HG03575 (cell line): Measurements from ENCODE around the gene LACTB.
"Not testable (repeated sequence)": the region's sequence is repeated elsewhere in the genome, so short reads cannot be mapped to it uniquely, and the experiment has no call there.

ENCODE experiments used
- ATAC-seq: cut with Tn5 transposase; IDR thresholded peaks from one replicate; pipeline ENCODE4 v1.9.1; 2021; ENCODE audit not compliant: unreplicated experiment, insufficient number of reproducible peaks, low FRiP score; ENCODE audit errors: extremely low read depth

The LACTB gene

DNA sequence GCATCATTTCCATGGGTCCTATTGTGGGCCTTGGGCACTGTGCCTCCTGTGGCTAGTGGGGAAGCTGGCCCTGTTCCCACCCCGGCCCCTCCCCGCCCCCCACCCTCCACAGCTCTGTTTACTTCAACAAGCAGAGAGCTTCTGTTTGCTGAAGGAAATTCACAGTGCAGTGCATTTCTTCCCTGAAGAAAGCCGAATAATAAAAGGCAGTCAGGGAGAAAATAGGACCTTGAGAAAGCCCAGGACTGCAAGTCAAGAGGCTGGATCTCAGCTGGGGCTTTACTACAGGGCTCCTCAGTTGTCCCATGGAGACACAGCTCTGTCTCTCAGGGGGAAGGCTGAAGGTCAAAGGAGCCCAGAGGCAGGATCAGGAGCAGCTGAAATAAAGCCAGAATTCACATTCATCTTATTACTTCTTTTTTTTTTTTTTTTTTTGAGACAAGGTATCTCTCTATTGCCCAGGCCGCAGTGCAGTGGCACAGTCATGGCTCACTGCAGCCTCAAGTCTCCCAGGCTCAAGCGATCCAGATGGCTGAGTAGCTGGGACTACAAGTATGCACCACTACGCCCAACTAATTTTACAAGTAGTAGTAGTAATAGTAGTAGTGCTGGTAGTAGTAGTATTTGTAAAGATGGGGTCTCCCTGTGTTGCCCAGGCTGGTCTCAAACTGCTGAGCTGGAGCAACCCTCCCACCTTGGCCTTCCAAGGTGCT, 33.0 kb upstream of the LACTB start:
- no peak for ATAC-seq

DNA sequence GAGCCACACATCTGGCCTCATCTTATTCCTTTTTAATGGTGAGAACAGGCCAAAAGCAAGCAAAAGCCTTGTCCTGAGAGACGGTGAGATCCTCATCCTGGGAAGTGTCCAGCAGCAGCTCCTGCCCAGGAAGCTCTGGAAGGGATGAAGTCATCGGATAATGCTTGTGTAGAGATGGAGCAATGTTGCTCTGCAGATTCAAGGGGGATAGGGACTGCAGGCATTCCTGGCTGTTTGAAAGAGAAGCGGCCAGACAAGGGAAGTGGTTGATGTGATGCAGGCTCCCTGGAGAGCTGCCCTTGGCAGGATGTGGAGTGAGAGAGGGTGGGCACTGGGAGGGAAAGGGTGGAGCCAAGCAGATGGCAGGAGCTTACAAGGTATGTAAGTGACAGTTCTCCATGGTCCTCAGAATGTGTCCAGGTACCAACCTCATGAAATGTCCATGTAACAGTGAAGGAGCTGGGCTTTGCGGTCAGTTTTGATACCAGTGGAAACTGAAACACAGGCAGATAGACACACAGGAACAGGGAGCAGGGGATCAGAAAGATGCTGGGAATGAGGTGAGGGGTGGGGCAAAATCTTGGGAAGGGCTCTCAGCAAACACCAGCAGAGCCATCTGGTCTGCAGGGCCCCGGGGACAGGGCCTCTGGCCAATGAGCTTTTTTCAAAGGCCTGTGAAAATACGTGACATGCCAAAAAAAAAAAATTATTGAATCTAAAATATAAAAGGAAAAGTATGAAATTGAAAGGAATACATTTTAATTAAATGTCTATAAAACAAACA, 32.2 kb upstream of the LACTB start:
- no peak for ATAC-seq

DNA sequence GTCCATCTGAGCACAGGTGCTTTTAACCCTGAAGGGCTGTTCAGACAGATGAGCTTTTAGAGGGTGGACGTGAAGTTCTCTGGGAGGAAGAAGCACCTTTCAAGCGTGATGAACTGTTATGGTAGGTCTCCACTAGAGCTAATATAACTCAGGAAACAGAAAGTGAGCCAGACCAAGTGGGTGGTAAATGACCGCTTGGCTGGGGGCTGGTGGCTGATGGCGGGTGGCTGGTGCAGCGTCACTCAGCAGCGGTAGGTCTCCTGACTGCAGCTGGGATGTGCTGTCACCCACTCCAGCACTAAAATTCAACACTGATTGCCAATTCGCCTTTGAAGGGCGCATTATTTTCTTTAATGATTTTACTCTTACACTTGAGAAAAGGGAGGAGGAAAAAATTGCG, 31.2 kb upstream of the LACTB start:
- no peak for ATAC-seq

DNA sequence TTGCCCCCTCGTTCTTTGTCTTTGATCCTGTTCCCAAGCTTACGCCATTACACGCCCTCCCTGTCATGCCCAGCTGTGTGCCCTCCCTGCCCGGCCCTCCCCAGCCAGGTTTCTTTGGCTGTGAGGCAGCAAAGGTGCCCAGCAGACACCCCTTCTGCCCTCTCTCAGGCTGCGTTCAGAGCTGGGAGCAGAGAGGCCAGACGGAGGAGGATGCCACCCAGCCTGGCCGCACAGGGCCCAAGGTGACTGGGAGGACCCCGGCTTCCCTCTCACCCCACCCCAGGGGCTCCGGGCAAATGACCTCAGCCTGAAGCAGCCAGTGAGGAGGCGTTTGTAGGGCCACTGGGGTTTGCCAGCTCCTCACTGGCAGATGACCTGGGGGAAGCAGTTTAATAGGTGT, 30.8 kb upstream of the LACTB start:
- no peak for ATAC-seq

DNA sequence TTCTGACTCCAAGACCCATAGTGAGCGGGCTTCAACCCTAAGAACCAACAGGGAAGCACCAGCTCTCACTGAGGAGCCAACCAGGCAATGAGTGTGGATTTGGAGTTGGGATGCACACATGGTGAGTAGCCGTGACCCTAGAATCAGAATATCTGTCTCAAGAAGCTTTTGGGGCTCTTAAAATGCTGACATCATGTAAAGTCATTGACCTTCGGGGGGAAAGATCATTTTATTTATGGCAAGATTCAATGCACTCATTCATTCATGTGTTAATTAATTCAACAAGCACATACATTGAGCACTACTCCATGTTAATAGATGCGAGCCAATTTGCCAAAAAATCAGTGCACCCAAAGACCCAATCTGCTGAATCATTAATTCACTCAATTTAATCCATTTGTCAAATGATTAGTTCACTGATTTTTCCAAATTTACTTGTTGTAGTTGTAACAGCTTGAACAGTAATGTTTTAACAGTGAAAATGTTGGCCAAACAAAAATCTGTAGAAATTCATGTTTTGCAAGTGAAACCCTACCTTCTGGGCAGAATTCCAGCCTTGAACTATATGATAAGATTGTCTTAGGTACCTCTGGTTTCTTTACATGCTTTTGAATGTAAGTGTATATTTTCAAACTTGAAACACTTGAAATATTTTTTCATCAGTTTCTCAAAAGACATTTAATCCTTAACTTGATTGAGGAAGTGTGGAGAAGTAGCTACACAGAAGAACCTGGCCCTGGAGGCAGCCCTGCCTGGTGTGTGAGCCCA, 29.8 kb upstream of the LACTB start:
- no peak for ATAC-seq

DNA sequence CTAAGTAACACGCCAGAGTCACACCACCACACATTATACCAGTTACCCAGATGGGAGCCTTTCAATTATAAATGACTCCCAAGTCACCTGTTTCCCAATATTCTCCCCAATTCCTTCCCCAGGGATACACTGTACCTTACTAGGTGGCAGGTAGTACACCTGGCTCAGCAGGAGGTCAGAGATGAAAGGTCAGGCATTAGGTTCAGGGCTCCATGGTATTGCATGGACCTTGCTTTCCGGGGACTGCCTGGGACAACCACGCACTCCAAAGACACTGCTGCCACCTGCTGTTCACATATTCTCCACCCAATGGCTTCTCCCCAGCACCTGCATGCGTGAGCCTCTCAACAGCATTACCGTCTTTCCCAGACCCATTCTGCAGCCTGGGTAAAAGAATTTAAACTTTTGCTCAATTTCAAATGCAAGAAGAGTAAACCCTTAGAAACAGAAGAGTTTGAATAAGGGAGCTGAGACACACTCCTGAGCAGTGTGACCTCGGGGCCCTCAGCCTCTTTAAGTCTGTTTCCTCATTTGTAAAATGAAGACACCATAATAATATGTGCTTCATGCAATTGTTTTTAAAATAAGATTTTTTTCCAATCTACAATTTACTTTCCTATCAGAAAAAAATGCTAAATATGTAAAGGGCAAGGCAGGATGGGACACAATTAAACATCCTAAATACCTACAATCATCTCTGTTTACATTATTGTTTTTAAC, 28.0 kb upstream of the LACTB start:
- no peak for ATAC-seq

DNA sequence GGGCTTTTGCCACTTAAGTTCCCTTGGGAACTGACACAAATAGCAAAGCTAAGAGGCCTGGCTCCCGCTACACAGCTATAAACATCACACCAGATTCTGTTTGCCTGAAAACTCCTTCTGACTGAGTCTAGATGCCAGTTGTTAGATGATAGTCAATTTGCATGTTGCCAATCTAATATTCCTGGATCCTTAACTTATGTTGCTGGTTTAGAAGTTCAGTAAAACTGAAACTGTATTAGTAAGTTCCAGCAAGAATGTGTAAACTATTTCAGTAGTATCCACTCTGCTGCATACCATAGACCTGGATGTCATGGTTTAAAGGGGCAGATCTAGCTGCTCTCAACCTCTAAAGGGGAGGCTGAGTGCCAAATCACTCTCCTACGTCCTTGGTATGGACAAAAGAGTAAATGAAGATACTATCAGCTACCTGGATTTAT, 27.1 kb upstream of the LACTB start:
- ATAC-seq: no peak

DNA sequence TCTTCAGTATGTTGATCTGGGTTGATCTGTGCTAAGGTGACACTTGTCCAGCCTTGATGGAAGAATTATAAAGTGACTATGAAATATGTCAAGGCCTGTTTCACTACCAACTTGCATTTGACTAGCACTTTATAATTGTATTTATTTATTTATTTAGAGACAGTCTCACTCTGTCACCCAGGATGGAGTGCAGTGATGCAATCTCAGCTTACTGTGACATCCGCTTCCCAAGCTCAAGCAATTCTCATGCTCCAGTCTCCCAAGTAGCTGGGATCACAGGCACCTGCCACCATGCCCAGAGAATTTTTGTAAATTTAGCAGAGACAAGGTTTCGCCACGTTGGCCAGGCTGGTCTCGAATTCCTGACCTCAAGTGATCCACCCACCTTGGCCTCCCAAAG, 25.5 kb upstream of the LACTB start:
- ATAC-seq: no peak

DNA sequence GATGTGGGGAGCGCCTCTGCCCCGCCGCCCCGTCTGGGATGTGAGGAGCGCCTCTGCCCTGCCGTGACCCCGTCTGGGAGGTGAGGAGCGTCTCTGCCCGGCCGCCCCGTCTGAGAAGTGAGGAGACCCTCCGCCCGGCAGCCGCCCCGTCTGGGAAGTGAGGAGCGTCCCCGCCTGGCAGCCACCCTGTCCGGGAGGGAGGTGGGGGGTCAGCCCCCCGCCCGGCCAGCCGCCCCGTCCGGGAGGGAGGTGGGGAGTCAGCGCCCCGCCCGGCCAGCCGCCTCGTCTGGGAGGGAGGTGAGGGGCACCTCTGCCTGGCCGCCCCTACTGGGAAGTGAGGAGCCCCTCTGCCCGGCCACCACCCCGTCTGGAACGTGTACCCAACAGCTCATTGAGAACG, 22.8 kb upstream of the LACTB start:
- ATAC-seq: not testable (repeated sequence)

DNA sequence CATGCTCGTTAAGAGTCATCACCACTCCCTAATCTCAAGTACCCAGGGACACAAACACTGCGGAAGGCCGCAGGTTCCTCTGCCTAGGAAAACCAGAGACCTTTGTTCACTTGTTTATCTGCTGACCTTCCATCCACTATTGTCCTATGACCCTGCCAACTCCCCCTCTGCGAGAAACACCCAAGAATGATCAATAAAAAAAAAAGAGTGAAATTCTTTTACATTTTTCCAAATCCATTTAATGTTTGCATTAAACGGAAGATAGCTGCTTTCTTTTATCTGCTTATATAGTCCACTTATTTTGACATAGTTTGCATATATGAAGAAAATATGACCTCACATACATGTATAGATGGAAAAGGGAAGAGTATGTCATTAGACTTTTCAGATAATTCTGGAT, 22.1 kb upstream of the LACTB start:
- not testable (repeated sequence) for ATAC-seq

DNA sequence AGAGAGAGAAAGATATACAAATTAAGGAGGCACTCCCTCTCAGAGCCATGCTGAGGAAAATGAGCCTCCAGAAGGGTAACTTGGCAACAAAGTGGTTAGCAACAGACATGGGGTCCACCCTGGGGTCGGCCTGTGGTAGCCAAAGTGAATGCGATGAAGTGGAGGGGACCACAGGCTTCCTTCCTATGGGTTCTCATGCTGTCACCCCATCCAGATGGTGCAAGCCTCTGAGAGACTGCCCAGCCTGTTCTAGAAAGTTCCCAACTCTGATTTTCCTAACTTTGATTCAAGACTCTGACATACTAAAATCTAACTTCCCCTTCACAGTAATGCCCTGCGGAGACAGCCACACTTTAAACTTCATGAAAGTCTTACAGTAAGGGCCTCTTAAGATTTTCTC, 18.2 kb upstream of the LACTB start:
- no peak for ATAC-seq

DNA sequence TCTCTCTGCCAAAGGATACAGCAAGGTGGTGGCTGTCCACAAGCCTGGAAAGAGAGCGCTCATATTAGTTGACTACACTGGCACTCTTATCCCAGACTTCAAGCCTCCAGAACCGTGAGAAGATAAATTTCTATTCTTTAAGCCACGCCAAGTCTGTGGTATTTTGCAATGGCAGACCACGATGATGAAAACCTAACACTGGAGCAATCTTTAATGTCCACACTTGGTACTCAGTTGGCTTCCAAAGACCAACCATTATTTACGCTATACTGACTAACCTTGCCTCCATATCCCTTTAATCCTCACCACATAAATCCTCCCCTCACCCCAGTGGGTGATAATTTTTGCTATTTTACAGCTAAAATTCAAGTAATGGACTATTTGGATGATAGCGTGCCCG, 16.9 kb upstream of the LACTB start:
- no peak for ATAC-seq

DNA sequence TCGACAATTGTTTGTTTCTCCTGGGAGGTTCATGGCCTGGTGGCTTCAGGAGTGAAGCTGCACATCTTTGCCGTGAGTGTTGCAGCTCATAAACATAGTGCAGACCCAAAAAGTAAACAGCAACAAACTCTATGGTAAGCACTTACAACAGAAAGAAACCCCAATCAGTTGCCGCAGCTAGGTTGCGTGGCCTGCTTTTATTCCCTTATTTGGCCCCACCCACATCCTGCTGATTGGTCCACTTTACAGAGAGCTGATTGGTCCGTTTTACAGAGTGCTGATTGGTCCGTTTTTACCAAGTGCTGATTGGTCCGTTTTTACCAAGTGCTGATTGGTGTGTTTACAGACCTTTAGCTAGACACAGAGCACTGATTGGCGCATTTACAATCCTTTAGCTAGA, 16.3 kb upstream of the LACTB start:
- not testable (repeated sequence) for ATAC-seq

DNA sequence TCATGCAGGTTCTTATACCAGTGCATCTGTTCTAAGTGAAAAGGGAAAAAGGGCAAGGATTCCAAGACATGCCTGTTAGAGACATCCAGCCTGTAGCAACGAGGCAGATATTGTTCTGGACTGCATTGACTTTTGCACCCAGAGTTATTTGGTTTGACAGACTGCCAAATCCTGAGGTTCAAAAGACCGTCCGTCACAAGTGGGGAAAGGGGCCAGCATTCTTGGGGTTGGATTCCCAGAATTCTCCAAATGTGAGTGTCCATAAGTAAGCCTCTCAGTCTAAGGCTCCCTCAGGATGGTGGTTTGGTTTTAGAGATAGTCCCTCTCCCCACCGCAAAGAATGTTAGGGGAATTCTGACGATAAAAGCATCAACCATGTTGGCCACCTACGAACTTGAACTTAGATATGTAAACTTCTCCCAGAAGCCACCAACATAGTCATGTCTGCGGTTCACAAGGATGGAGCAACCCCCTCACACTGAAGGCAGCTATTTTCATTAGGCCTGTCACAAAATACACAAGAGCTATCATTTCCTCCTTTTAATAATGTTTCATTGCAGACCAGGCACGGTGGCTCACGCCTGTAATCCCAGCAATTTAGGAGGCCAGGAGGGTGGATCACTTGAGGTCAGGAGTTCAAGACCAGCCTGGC, 13.6 kb upstream of the LACTB start:
- ATAC-seq: no peak

DNA sequence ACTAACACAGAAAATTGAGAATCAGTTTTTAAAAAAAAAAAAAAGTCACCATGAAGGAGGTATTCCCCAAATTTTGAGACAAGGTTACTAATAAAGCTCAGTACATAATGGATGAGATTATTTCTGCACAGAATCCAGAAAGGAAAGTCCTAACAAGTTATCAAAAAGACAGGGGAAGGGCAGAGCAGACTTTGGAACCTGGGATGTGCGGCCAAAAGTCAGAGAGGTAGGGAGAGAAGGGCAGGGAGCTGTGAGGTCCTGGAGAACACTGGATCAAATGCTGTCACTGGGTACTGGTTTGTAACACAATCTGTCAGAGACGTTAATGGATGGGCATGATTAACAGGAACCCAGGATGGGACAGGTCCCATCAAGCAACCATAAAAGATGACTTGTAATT, 12.2 kb upstream of the LACTB start:
- no peak for ATAC-seq

DNA sequence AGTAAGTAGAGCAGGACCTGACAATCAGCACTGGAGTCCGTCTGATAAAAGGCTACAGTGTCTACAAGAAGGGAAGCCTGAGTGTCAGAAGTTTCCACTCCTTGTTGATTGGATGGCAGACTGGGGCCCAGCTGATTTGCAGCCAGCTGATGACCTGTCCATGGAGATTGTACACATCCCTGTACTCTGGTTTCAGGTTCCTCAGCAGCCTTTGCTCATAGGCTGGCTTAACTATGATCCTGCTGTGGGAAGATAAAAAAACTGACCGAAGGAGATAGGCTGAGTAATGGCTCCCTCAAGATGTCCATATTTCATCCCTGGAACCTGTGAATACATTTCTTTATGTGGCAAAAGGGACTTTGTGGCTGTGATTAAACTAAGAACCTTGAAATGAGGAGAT, 11.7 kb upstream of the LACTB start:
- no peak for ATAC-seq

DNA sequence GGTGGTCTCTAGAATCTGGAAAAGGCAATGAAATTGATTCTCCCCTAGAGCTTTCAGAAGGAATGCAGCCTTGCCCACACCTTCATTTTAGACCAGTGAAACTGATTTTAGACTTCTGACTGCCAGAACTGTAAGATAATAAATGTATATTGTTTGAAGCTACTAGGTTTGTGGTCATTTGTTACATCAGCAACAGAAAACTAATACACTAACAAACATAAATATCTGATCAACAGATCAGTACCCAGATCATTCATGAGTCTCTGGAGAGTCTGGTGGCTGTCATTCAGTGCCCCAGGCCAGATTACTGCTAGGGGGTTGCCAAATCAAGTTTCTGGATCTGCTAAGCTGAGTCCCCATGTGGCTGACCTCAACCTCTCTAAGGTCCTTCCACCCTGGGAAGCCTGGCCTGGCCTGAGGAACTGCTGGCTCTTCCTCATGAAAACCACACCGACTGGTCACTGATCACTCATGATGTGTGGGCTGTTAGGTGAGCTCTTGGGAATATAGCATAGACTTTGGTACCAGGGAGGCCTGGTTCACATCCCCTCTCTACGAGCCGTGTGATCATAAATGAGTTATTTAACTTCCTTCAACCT, 11.1 kb upstream of the LACTB start:
- ATAC-seq: no peak

DNA sequence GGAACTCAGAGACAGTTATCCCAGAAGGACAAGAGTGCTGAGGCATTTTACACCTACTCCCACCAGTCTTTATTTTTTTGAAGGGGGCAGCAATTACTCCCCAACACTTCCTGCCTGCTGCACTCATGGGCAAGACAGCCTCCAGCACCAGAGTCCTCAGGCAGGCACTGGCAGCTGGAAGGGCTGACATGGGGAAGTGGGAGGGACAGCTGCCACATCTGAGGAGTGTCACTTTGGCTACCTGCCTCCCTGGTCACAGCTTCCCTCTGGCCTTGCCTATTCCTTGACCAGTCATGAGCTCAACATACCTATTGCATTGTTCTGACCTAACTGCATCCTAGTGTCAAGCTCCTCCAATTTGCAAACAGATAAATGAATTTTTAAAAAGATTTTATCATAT, 10.2 kb upstream of the LACTB start:
- no peak for ATAC-seq
